CD4-positive, alpha-beta T cell (primary cell): Measurements from ENCODE around the gene DKKL1. TPM values are rescaled to one million over a fixed set of nuclear protein-coding genes. Genes with fewer than 3 reads are reported as not detected.
A peak's percentile ranks its signal among the peaks of the same experiment; 100 is the strongest.

Experiments
- ATAC-seq: fragments of 200-7000 bp; cut with Tn5 transposase; one replicate; pipeline ENCODE4 v1.10.0; 2022; ENCODE audit warnings: mild to moderate bottlenecking; ENCODE audit not compliant: poor library complexity
- CTCF ChIA-PET: fragments of 350-600 bp; sonication (Branson Sonifier 250); formaldehyde crosslinking; loops from one replicate; lab custom pipeline; 2021; ENCODE audit warnings: antibody characterized with exemption, inconsistent platforms; lab: Charles Lee
- POLR2A ChIA-PET: fragments of 350-600 bp; sonication (Branson Sonifier 250); formaldehyde crosslinking; loops from one replicate; lab custom pipeline; 2021; ENCODE audit warnings: antibody characterized with exemption, inconsistent platforms; lab: Charles Lee
- DNase-seq, 14 experiments: peaks; one replicate each; pipeline ENCODE4 v3.0.0-alpha.2; 2013 to 2020; ENCODE audit warnings: mixed read lengths in 2 of 14
- H3K27ac ChIP-seq, 2 donors: one replicate each; pipeline versions ENCODE4 v1.5.1 to v1.7.0; 2013; ENCODE audit warnings: low read length in 2 of 2, low read depth in 1 of 2, mild to moderate bottlenecking in 1 of 2
- H3K27me3 ChIP-seq, 2 experiments: 1 replicate in 1 of 2; 2 replicates in 1 of 2; pipeline versions ENCODE4 v1.6.1 to v1.7.0; 2013; ENCODE audit warnings: low read length in 2 of 2, control low read depth in 1 of 2, mild to moderate bottlenecking in 1 of 2, moderate library complexity in 1 of 2; ENCODE audit not compliant: insufficient read depth in 2 of 2, control insufficient read depth in 1 of 2
- H3K36me3 ChIP-seq: one replicate; pipeline ENCODE4 v1.6.1; 2013; ENCODE audit warnings: low read length, control low read depth; ENCODE audit not compliant: insufficient read depth
- H3K4me1 ChIP-seq: one replicate; pipeline ENCODE4 v1.6.1; 2013; ENCODE audit warnings: low read length, control low read depth; ENCODE audit not compliant: insufficient read depth
- H3K4me3 ChIP-seq: one replicate; pipeline ENCODE4 v1.5.1; 2013; ENCODE audit warnings: mild to moderate bottlenecking, low read length, moderate library complexity
- H3K9me3 ChIP-seq, 2 experiments: 1 replicate in 1 of 2; 2 replicates in 1 of 2; pipeline versions ENCODE4 v1.6.1 to v1.7.0; 2013; ENCODE audit warnings: low read length in 2 of 2, mild to moderate bottlenecking in 2 of 2, control low read depth in 1 of 2, moderate library complexity in 1 of 2; ENCODE audit not compliant: control insufficient read depth in 1 of 2, insufficient read depth in 1 of 2
- H3K27ac Mint-ChIP-seq: one replicate; pipeline ENCODE4 v1.8.0; 2020; ENCODE audit warnings: mixed read lengths
- H3K27me3 Mint-ChIP-seq: one replicate; pipeline ENCODE4 v1.8.0; 2021; ENCODE audit warnings: mixed read lengths
- H3K36me3 Mint-ChIP-seq: one replicate; pipeline ENCODE4 v1.8.0; 2021; ENCODE audit warnings: low read depth, mixed read lengths
- H3K4me1 Mint-ChIP-seq: one replicate; pipeline ENCODE4 v1.8.0; 2021; ENCODE audit warnings: low read depth, mixed read lengths
- H3K4me3 Mint-ChIP-seq: one replicate; pipeline ENCODE4 v1.8.0; 2020; ENCODE audit warnings: mild to moderate bottlenecking, mixed read lengths
- H3K9me3 Mint-ChIP-seq: one replicate; pipeline ENCODE4 v1.8.0; 2020; ENCODE audit warnings: mixed read lengths
- CTCF ChIP-seq: fragments of 200-600 bp; IDR thresholded peaks from one replicate; pipeline ENCODE4 v1.8.0; 2022; ENCODE audit warnings: antibody characterized with exemption, mild to moderate bottlenecking
- intact Hi-C, 2 experiments: fragments of 100-400 bp; cut with DNase I in 1 of 2; cut with micrococcal nuclease in 1 of 2; formaldehyde crosslinking; loops; one replicate each; pipeline versions ENCODE4 v1.15.1 to v1.9.0; 2023 to 2025; cut with DNase I, micrococcal nuclease
- total RNA-seq, 174 experiments: library from RNA in 2 of 174; stranded (reverse) in 2 of 174; gene quantifications; one replicate each; pipeline ENCODE4 v1.2.3 and lab custom pipeline; 2021 to 2026

Gene DKKL1
- total RNA-seq, 2 experiments from 2014 or later: not detected

- Histone ChIP-seq H3K4me3 (peak overlapping the region; percentile 74), H3K27ac (peak overlapping the region; percentile 87), H3K9me3 (no peaks in the 10 kb centered on the region), H3K36me3 (peaks cover 30% of the 10 kb centered on the region), H3K4me1 (peaks cover 78% of the 10 kb centered on the region), H3K27me3 (no peaks in the 10 kb centered on the region)
- no peak for TF ChIP-seq CTCF
- no peaks in the 10 kb centered on the region for H3K9me3 Mint-ChIP-seq
- POLR2A ChIA-PET: interaction anchor here (0.7 to 1.6 kb wide), 6 partner anchors 11 to 1756 kb away, joined by 3 to 4 read pairs (median 3); no protein-coding TSS in a partner anchor
- H3K36me3 Mint-ChIP-seq: peaks cover 72% of the 10 kb centered on the region
- peak; percentile 65 for ATAC-seq
- intact Hi-C loops: loop anchor here in 1 of 2 experiments (5.0 kb wide), 1 partner anchor 108 kb away; the partner anchor contains the start of gene SLC17A7
- H3K4me3 Mint-ChIP-seq: peak overlapping the region; percentile 91
- H3K27me3 Mint-ChIP-seq: no peaks in the 10 kb centered on the region
- H3K27ac Mint-ChIP-seq: peak overlapping the region; percentile 93
- DNase-seq: peak; percentile 41 to 88 (median 73)
- CTCF ChIA-PET: no interaction called here
- peaks cover 83% of the 10 kb centered on the region for H3K4me1 Mint-ChIP-seq
Measured at GRCh38 chr19:49333811-49334288, 29.8 kb upstream of the DKKL1 start.

- no peaks in the 10 kb centered on the region for H3K9me3 ChIP-seq
- H3K27me3 ChIP-seq: no peaks in the 10 kb centered on the region
- Mint-ChIP-seq H3K9me3 (no peaks in the 10 kb centered on the region), H3K27ac (peak within 1 kb of the TSS; percentile 93), H3K4me3 (peak within 1 kb of the TSS; percentile 97), H3K4me1 (peaks cover 85% of the 10 kb centered on the region), H3K36me3 (peaks cover 69% of the 10 kb centered on the region), H3K27me3 (no peaks in the 10 kb centered on the region)
- peak; percentile 33 to 73 (median 55) for DNase-seq
- TF ChIP-seq CTCF: no peak
- peak within 1 kb of the TSS; percentile 87 for H3K27ac ChIP-seq
- intact Hi-C loops: no loop called here
- H3K4me1 ChIP-seq: peaks cover 90% of the 10 kb centered on the region
- ATAC-seq: peak; percentile 71
- peak within 1 kb of the TSS; percentile 74 for H3K4me3 ChIP-seq
- CTCF ChIA-PET: interaction anchor here (0.8 to 1.0 kb wide), 2 partner anchors 108 to 141 kb away, joined by 3 to 4 read pairs; no protein-coding TSS in a partner anchor
- POLR2A ChIA-PET: interaction anchor here (0.5 to 1.3 kb wide), 4 partner anchors 9 to 255 kb away, joined by 3 to 5 read pairs (median 4); partner anchors contain the start of genes PIH1D1 and PRR12
- peaks cover 41% of the 10 kb centered on the region for H3K36me3 ChIP-seq
Measured at GRCh38 chr19:49335071-49335783, 28.4 kb upstream of the DKKL1 start, which contains the start of gene CD37. Gene CD37, plus strand, starts transcription at chr19:49335406. Its CDS starts 135 bp downstream, at chr19:49335541.

- TF ChIP-seq CTCF: no peak
- ChIA-PET CTCF (interaction anchor here (0.8 to 1.9 kb wide), 3 partner anchors 8 to 140 kb away, joined by 3 to 8 read pairs (median 4); no protein-coding TSS in a partner anchor), POLR2A (interaction anchor here (0.5 to 1.3 kb wide), 4 partner anchors 10 to 255 kb away, joined by 3 to 5 read pairs (median 4); partner anchors contain the start of genes PIH1D1 and PRR12)
- peak overlapping the region; percentile 74 for H3K4me3 ChIP-seq
- peak; percentile 39 for ATAC-seq
- peak overlapping the region; percentile 45 to 87 for H3K27ac ChIP-seq
- H3K4me1 ChIP-seq: peaks cover 85% of the 10 kb centered on the region
- H3K9me3 ChIP-seq: no peaks in the 10 kb centered on the region
- intact Hi-C loops: no loop called here
- no peaks in the 10 kb centered on the region for H3K27me3 ChIP-seq
- peak in 2 of 14 experiments; percentile 53 to 63 for DNase-seq
- Mint-ChIP-seq H3K9me3 (no peaks in the 10 kb centered on the region), H3K36me3 (peaks cover 72% of the 10 kb centered on the region), H3K27me3 (no peaks in the 10 kb centered on the region), H3K4me3 (peak overlapping the region; percentile 97), H3K4me1 (peaks cover 86% of the 10 kb centered on the region), H3K27ac (peak overlapping the region; percentile 93)
- peaks cover 40% of the 10 kb centered on the region for H3K36me3 ChIP-seq
Measured at GRCh38 chr19:49335784-49336481, 27.7 kb upstream of the DKKL1 start.
